Mammary epithelial cell (primary cell): ENCODE data around the gene TENM4.

Experiments used
- EZH2 ChIP-seq: IDR thresholded peaks from 2 replicates; pipeline ENCODE4 v1.6.1; 2012; ENCODE audit warnings: low read length, inconsistent platforms, borderline replicate concordance
- TF ChIP-seq, protein P1 (sequence below), 2 donors: IDR thresholded peaks in 1 of 2; conservative IDR thresholded peaks in 1 of 2; 2 replicates each; pipeline ENCODE4 v1.5.1; 2011 to 2012; ENCODE audit warnings: inconsistent platforms in 2 of 2, low read length in 2 of 2, mild to moderate bottlenecking in 2 of 2, control low read depth in 1 of 2, low read depth in 1 of 2; ENCODE audit not compliant: insufficient read depth in 1 of 2; ENCODE audit errors: extremely low read depth in 1 of 2

- TF ChIP-seq, protein P1, sequence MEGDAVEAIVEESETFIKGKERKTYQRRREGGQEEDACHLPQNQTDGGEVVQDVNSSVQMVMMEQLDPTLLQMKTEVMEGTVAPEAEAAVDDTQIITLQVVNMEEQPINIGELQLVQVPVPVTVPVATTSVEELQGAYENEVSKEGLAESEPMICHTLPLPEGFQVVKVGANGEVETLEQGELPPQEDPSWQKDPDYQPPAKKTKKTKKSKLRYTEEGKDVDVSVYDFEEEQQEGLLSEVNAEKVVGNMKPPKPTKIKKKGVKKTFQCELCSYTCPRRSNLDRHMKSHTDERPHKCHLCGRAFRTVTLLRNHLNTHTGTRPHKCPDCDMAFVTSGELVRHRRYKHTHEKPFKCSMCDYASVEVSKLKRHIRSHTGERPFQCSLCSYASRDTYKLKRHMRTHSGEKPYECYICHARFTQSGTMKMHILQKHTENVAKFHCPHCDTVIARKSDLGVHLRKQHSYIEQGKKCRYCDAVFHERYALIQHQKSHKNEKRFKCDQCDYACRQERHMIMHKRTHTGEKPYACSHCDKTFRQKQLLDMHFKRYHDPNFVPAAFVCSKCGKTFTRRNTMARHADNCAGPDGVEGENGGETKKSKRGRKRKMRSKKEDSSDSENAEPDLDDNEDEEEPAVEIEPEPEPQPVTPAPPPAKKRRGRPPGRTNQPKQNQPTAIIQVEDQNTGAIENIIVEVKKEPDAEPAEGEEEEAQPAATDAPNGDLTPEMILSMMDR (conservative IDR thresholded peaks at IDR 0.05 in 1 of 2, IDR thresholded peaks at IDR 0.05 in 1 of 2; ENCODE audit: extremely low read depth in 1 of 2, insufficient read depth in 1 of 2, low read depth in 1 of 2, low read length in 2 of 2), result no peak
- no peak for TF ChIP-seq EZH2
These were observed 220.7 kb downstream of the TENM4 start for GRCh38 chr11:79220171-79220570.
